ENCODE results near the gene DMAC2.
"Not testable (repeated sequence)": the region's sequence is repeated elsewhere in the genome, so short reads cannot be mapped to it uniquely, and the experiment has no call there.

DMAC2 gene

DNA sequence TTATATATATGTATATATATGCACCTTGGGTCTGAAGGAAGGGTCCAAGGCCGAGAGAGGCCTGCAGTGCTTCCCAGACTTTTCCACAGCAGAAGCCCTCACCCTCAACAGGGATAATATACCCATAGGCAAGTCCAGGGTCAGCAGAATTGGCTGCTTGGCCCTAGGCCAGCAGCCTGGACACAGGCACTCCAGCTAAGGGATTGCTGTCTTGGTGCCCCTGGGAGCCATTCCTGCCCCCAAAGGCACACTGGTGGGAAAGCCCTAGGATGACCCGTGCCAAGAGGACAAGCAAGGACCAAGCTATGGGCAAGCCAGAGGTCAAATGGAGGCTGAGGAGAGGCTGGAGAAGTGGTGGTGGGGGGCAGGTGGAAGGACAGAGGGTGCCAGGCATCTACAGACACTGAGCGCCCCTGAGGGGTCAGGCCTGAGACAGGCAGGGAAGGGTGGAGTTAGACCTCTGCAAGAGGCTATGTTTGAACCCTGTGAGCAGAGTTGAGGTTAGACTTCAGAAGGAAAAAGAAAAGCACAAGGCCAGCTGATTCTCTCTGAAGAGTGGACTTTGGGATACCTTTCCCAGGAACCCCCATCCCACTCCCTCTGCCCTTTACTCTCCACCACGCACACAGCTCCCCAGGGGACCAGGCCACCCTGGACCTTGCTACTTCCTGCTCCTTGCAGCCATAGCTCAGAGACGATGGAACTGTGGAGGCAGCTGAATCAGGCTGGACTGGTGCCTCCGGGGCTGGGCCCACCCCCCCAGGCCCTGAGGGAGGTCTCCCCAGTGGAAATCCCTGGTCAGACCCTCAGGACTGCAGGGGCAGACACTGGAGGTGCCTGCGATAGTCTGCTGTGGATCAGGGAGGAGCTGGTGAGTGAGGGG lies 3.0 kb upstream of the DMAC2 start, which contains the start of gene ERICH4:
Gene ERICH4, plus strand, starts transcription at position 684 of the 883 bp plus-strand sequence. Its CDS starts 14 bp downstream, at position 698.
- no peak for FAIRE-seq

DNA sequence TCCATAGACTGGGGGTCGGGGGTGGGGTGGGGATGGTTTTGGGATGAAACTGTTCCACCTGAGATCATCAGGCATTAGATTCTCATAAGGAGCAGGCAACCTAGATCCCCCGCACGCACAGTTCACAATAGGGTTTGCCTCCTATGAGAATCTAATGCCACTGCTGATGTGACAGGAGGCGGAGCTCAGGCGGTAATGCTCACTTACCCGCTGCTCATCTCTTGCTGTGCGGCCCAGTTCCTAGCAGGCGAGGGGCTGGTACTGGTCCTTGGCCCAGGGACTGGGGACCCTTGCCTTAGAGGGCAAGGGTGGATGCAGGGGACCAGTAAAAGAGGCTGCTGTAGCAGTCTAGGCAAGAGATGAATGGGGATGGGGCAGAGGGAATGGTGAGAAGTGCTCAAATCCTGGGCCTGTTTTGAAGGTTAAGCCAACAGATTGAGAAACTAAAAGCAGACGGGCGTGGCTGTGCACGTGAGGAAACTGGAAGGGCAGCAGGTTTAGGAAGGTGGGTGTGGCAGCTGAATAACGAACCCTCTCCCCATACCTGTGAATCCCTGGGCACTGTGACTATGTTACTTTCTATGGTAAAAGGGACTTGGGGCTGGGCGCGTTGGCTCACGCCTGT lies 1.7 kb upstream of the DMAC2 start:
- FAIRE-seq: no peak

DNA sequence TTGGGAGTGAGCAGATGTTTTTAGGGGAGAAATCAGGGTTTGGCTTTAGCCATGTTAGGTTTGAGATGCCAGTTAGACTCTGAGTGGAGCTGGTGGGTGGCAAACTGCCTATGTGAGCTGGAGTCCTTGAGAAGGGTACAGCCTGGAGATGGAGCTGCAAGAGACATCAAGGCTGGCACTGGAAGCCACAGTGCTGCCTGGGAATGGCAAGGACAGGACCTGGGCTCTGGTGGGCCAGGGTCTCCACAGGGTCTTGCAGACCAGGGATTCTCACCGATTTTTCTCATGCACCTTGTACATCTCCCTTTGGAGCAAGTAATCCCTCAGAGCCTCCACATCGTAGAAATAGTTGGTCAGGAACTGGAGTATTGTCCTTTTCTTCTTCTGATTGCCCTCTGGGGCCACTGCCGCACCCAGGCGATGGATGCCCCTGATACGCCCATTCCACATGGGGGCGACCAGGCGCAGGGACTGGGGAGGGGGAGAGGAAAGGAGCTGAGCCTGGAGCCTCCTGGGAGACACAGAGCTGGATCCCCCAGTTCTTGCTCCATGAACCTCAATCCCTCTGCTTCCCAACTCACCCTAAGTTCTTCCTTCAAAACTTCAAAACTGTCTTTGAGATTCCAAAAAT lies 1.7 kb downstream of the DMAC2 start:
- FAIRE-seq: no peak

DNA sequence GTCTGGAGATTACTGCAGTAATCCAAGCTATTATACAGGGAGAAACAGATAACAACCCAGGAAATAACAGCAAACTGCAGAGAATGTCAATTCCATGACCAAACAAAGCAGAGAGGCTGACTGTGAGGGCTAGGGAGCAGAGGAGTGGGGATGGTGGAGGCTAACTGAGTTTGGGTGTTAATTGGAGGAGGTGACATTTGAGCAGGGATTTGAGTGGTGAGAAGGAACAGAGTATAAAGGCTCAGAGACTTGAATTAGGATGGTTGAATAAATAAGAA lies 3.1 kb downstream of the DMAC2 start:
- FAIRE-seq: no peak

DNA sequence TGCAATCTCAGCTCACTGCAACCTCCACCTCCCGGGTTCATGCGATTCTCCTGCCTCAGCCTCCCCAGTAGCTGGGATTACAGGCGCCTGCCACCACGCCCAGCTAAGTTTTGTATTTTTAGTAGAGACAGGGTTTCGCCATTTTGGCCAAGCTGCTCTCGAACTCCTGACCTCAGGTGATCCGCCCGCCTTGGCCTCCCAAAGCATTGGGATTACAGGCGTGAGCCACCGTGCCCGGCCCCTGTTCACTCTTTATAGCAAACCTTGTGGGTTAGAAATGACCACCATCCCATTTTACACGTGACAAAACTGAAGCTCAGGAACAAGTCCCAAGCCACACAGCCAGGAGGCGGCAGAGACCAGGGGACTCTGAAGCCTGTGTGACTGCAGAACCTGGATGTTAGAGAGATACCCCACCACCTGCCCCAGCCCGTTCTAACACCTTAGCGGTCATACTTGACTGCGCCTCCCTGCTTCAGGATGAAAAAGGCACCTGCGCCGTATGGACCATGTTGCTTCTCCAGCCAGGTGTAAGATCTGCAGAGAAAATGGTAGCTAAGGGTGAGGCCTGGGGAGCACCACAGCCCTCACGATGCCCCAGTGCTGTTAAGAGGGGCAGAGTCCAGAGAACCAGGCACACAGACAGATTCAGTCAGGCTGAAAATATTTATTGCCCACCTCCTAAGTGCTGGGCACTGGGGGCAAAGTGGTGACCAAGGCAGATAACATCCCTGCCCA lies 3.6 kb downstream of the DMAC2 start:
- FAIRE-seq: no peak

DNA sequence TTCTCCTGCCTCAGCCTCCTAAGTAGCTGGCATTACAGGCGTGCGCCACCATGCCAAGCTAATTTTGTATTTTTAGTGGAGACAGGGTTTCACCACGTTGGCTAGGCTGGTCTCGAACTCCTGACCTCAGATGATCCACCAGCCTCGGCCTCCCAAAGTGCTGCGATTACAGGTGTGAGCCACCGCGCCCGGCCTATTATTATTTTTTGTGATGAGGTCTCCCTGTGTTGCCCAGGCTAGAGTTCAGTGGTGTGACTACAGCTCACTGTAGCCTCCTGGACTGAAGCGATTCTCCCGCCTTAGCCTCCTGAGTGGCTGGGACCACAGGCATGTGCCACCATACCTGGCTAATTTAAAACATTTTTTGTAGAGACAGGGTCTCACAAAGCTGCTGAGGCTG lies 4.3 kb downstream of the DMAC2 start:
- not testable (repeated sequence) for FAIRE-seq

DNA sequence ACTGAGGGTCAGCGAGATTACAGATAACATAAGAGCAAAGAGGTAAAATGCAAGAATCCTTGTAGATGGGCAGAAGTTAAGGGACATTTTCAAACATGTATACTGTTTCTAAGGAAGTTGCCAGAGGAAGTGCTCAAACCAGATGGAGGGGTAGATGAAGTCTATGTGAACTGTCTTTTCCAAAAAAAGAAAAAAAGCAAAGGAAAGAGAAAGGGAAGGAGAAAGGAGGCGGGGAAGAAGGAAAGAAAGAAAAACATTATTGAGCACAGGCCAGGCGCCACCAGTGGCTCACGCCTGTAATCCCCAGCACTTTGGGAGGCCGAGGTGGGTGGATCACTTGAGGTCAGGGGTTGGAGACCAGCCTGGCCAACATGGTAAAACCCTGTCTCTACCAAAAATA lies 5.3 kb downstream of the DMAC2 start:
- FAIRE-seq: no peak

DNA sequence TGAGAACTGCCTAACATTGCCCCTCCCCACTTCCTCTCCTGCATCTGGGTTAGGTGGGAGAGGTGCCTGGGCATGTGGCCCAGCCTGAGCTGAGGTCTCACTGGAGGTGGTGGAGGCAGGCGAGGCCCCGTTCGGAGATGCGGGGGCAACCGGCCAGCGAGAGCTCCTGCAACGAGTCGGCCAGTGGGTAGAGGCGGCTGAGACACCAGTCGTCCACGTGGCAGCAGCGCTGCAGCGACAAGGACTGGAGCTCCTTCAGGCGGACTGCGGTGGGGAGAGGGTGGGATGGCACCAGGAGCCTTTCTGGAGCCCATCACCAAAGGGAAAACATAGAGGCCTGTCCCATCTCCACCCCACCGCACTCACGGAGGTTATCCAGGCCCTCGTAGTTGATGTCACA lies 6.5 kb downstream of the DMAC2 start:
- FAIRE-seq: no peak

DNA sequence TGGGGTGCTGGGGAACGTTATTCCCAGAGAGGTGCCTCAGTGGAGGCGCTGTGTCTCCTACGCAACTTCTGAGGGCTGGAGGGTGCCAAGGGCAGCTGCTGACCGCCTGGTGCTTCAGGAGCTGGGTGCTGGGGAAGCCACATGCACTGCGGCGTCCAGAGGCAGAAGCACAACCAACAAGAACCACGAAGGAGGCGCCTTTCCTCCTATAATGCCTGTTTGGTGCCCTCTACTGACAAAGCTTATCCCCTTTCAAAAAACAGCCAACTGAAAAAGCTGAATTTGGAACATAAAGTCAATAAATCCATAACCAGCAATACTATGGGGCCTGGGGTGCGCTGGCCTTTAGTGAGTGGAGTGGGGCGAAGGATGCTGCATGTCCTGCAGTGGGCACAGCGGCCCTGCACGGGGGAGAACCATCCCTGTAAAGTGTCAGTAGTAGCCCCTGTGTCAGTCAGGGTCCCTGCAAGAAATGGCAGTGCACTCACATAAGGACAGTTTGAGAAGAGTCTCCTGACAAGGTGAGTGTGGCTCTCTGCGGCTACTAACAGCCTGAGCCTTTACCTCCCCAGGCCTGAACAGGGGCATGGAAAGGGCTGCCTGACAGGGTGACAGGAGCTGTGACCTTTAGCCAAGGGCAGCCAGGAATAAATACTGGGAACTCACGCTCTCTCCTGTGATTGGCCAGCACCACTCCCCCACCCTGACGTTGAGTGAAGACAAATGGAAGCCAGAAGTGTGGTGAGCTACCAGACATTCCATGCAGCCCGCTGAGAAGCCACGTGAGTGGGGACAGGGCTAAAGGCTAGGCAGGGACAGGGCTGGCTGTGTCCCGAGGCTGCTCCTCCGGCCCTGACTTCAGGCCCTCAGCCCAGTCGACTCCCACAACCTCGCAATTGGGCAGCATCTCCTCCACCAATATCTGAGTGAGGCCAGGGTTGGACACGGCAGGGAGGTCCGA lies 8.0 kb downstream of the DMAC2 start:
- no peak for FAIRE-seq

DNA sequence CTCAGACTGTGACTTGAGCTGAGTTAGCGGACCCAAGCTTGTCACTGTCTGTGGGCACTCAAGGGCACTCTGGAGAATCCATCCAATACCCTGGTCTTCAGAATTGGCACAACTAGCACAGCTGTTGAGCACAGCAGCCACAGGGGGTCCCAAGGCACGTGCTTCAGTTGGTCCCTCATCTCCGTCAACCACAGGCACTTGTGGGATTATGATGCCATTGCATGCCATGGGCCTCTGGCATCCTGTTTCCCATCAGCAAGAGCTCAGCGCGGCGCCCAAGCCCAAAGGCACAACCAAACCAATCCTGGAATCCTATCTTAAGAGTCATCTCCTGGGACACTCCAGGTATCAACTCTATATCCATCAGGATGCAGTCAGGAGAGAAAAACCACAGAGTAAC lies 8.8 kb downstream of the DMAC2 start:
- FAIRE-seq: no peak

DNA sequence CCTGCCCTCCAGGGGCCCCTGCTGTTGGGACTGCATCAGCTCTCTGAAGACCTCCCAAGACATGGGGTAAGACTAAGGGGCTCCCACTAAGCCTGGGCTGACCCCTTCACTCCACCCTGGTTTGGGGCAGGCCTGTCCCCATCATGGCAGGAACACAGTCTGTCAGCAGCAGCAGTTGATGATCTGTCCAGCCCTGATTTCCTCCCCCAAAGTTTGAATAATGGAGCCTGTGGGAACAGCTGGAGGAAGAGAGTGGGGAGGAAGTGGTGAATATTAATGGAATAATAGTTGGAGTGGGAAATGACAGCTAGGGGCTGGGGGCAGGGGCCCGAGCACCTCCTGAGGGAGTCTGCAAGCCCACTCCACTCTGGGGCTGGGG lies 11.2 kb downstream of the DMAC2 start:
- no peak for FAIRE-seq

DNA sequence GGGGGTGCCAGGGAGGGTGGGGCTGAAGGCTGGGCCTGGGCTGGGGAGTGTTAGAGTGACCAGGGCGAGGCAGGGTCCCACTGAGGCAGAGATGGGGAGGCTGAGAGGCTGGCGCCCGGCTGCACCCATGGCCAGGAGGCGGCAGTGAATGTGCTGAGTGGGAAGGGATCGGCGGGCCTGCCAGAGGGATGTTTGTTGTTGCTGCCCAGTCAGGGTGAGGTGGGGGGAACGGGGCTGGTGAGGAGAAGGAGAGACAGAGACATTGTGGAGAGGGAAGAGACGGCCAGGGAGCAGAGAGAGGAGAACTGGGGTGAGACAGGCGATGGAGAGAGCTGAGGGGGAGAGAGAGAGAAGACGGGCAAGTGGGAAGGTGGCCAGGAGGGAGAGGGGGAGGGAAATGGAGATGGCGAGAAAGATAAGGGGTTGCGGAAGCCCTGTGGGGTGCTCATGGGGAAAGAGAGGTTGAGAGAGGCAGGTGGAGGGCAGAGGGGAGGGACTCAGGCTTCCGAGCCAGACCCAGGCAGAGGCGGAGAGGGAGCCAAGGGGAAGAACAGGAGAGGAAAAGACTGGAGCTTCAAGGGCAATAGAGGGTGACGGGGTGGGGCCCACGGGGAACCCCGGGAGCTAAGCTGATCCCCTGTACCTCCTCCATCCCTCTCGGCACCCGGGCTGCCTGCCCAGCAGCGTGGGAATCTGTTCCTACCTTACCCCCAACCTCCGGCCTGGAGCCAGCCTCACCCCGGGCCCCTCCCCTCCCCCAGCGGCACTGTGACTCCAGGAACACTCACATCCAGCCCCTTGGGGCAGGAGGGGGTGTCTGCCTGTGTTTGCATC lies 11.8 kb downstream of the DMAC2 start:
- no peak for FAIRE-seq

DNA sequence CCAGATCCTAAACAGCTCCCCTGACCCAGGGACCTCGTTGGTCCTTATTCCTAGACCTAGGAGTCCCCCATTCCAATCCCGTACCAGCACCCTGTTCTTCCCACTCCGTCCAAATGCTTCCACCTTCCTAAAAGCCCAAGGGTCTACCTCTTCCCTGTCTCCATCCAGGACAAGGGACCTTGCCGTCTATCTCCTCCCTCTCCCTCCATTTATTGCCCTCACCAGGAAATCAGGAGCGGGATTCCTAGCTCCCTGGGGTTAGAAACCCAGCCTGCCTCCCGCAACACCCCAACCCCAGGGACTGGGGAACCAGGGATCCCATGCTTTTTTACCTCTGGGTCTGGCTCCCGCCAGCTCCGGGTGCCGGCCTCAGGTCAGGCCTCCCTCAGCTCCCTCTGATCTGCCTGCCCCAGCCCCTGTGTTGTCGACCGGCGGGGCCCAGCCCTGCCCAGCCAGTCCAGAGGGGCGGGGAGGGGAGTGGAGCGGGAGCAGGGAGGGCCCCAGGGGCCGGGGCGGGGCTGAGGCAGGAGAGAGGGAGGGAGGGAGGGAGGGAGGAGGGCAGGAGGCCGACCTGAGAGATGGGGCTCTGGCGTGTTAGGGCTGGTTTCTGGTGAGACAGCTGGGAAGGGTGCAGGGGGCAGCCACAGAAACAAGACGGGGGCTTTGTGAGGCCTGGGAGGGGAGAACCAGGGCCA lies 12.6 kb downstream of the DMAC2 start, which contains the start of gene B3GNT8:
Gene B3GNT8, minus strand, starts transcription at position 423 of the 695 bp plus-strand sequence. CDS start 596 bp downstream, outside the sequence.
- no peak for FAIRE-seq

DNA sequence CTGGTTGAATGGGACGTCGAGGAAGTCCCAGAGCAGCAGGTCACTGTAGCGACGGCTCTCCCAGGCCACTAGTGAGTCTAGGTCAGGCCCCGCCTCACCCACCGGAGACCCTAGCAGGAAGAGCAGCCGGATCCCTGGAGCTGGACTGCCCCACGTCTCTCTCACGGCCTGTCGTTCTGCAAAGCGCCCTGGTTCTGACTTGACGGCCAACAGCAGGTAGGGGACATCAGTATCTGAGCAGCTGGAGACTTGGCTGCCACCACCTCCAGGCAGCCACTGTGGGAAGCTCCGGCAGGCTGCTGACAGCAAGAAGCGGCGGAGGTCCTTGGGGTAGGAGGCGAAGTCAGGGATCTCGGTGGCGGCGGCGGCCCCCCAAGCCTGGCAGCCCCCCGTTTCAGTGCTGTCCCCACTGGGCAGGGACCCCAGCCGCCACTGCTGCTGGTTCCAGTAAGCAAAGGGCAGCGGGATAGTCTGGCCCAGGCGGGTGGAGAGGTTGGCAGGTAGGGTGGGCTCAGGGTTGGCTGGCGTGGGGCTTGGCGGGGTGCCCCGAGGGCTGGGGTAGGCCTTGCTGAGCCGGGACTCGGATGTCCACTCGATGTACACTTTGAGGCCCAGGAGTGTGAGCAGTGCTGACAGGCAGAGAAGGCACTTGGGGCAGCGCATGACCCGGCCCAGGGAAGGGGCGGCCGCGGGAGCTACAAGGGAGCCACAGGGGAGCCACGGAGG lies 13.4 kb downstream of the DMAC2 start:
- FAIRE-seq: no peak

DNA sequence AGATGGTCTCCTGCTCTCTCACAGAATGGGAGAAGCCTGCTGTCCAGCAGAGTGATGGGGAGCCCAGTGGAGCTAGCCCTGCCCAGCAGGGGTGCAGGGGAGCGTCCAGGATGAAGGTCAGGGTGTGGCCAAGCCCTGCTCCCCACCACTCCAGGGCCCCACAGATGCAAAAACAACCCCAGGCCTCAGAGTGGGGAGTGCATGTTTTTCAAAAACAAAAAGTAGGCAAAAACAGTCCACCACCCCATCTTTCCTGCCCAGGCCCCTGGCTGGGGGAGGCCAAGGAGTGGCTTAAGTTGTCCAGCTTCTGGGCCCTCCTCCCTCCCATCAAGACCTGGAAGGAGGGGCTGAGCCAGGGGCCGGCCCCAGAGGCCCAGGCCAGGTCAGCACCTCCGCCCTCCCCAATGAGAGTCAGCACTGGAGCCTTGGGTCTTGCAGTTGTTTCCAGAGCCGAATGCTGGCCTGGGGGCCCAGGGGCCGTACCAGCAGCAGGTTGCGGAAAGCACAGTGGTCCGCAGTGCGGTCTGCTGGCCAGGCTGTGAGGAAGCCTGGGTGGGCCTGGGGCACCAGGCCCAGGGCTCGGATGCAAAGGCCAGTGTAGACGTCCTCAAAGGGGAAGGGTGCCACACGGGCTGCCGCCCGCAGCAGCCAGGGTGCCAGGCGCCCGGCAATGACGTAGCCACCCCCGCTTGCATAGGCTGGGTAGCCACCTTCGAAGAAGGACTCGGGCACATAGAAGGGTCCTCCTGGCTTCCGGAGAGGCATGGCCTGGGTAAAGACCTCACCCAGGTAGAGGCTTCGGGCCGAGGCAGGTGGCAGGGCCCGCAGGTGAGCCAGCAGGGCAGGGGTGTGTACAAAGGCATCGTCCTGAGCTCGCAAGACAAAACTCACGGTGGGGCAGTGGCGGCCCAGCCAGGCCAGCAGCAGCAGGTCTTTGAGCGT lies 14.3 kb downstream of the DMAC2 start:
- no peak for FAIRE-seq

DNA sequence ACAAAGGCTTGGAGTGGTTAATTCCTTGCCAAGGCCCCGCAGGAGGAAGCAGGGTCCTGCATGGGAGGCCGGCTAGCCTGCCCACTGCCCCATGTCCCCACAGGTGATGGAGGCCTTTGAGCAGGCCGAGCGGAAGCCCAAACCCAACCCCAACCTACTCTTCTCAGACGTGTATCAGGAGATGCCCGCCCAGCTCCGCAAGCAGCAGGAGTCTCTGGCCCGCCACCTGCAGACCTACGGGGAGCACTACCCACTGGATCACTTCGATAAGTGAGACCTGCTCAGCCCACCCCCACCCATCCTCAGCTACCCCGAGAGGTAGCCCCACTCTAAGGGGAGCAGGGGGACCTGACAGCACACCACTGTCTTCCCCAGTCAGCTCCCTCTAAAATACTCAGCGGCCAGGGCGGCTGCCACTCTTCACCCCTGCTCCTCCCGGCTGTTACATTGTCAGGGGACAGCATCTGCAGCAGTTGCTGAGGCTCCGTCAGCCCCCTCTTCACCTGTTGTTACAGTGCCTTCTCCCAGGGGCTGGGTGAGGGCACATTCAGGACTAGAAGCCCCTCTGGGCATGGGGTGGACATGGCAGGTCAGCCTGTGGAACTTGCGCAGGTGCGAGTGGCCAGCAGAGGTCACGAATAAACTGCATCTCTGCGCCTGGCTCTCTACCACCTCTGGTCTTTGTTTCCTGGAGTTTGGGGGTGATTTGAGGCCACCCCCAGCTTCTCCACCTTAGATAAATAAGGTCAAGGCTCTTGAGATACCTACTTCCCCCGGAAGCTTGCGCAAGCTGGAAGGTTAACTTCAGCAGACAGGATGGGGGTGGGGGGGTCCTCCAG lies 15.2 kb downstream of the DMAC2 start:
- FAIRE-seq: no peak

DNA sequence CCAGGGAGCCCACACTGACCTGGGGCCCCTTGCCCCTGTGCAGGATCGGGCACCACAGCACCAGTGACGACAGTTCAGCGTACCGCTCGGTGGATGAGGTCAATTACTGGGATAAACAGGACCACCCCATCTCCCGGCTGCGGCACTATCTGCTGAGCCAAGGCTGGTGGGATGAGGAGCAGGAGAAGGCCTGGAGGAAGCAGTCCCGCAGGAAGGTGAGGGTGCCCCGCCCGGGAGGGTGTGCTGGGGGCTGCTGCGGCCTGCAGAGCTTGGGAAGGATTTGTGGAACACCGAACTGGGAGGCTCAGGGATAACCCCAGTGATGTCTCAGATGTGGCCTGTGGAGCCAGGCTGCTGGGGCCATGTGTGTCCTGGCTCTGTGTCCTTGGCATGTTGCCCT lies 16.8 kb downstream of the DMAC2 start:
- FAIRE-seq: no peak

DNA sequence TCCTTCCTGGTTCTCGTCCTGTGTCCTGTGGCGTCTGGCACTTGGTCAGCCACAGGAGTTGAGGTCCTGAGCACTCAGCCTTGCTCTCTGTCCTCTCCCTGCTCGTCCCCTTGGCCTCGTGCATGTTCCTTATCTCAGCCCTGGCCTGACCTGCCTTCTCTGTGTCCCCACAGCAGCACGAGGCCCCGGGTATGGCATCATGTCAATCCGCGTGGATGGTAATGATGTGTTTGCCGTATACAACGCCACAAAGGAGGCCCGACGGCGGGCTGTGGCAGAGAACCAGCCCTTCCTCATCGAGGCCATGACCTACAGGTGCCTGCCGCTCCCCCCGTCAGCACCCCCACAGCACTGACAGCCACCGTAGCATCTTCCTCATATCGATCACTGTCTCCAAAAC lies 17.3 kb downstream of the DMAC2 start:
- no peak for FAIRE-seq
